Neural cell (in vitro differentiated cells): Measurements from ENCODE around the gene MRPL57. TPM values are rescaled to one million over a fixed set of nuclear protein-coding genes. Genes with fewer than 3 reads are reported as not detected.

Experiments
- H2AFZ ChIP-seq: fragments of 200-600, 300-800 bp; sonication (generic), shearing (Covaris generic); 2 replicates; pipeline ENCODE4 v1.6.0; 2014; ENCODE audit warnings: low read depth, mild to moderate bottlenecking, antibody characterized with exemption, low read length, moderate library complexity
- H3F3A ChIP-seq: fragments of 200-600 bp; shearing (Covaris generic); 2 replicates; pipeline ENCODE4 v1.6.1; 2016; ENCODE audit warnings: mild to moderate bottlenecking, moderate library complexity, mixed read lengths, antibody characterized with exemption, low read length; ENCODE audit not compliant: insufficient read depth, poor library complexity, severe bottlenecking
- H3K27ac ChIP-seq: fragments of 200-600, 300-800 bp; sonication (generic), shearing (Covaris generic); 2 replicates; pipeline ENCODE4 v1.5.1; 2014; ENCODE audit warnings: mild to moderate bottlenecking, low read length, moderate library complexity
- H3K27me3 ChIP-seq: fragments of 300-800, 200-600 bp; sonication (generic), shearing (Covaris generic); 2 replicates; pipeline ENCODE4 v1.6.0; 2014; ENCODE audit warnings: mild to moderate bottlenecking, low read depth, low read length, moderate library complexity; ENCODE audit not compliant: insufficient read depth
- H3K36me3 ChIP-seq: fragments of 300-800, 200-600 bp; sonication (generic), shearing (Covaris generic); 2 replicates; pipeline ENCODE4 v1.5.1; 2014; ENCODE audit warnings: mild to moderate bottlenecking, antibody characterized with exemption, low read length, moderate library complexity; ENCODE audit not compliant: insufficient read depth
- H3K4me2 ChIP-seq: fragments of 300-800, 200-600 bp; sonication (generic), shearing (Covaris generic); 2 replicates; pipeline ENCODE4 v1.6.0; 2014; ENCODE audit warnings: mild to moderate bottlenecking, low read length
- H3K4me3 ChIP-seq: fragments of 300-800, 200-600 bp; sonication (generic), shearing (Covaris generic); 2 replicates; pipeline ENCODE4 v1.5.1; 2014; ENCODE audit warnings: mild to moderate bottlenecking, low read length, moderate library complexity
- H3K79me2 ChIP-seq: fragments of 200-600 bp; shearing (Covaris generic); replicated peaks from 2 replicates; pipeline ENCODE4 v1.6.0; 2014; ENCODE audit warnings: mild to moderate bottlenecking, low read length, moderate library complexity; ENCODE audit not compliant: insufficient read depth
- H3K9ac ChIP-seq: fragments of 300-800, 200-600 bp; sonication (generic), shearing (Covaris generic); 2 replicates; pipeline ENCODE4 v1.6.1; 2016; ENCODE audit warnings: mild to moderate bottlenecking, low read length, mixed read lengths
- H3K9me2 ChIP-seq: fragments of 200-600 bp; shearing (Covaris generic); 2 replicates; pipeline ENCODE4 v1.6.1; 2016; ENCODE audit warnings: mild to moderate bottlenecking, low read length, mixed read lengths; ENCODE audit not compliant: insufficient read depth
- H3K9me3 ChIP-seq: fragments of 200-600, 300-800 bp; sonication (generic), shearing (Covaris generic); 2 replicates; pipeline ENCODE4 v1.6.1; 2016; ENCODE audit warnings: mild to moderate bottlenecking, mixed run types, low read length, moderate library complexity, mixed read lengths
- H4K20me1 ChIP-seq: fragments of 200-600 bp; shearing (Covaris generic); 2 replicates; pipeline ENCODE4 v1.6.1; 2016; ENCODE audit warnings: mild to moderate bottlenecking, mixed run types; ENCODE audit not compliant: insufficient read depth
- EP300 ChIP-seq: fragments of 450-650 bp; conservative IDR thresholded peaks from 2 replicates; pipeline ENCODE4 v1.6.1; 2014; ENCODE audit warnings: antibody characterized with exemption, mild to moderate bottlenecking, moderate library complexity; ENCODE audit not compliant: poor library complexity, severe bottlenecking
- EZH2 ChIP-seq: fragments of 200-600, 300-800 bp; shearing (Covaris generic), sonication (generic); IDR thresholded peaks from 2 replicates; pipeline ENCODE4 v1.6.1; 2014; ENCODE audit warnings: antibody characterized with exemption, low read length, borderline replicate concordance, mild to moderate bottlenecking; ENCODE audit not compliant: insufficient read depth, poor library complexity, severe bottlenecking
- MXI1 ChIP-seq: fragments of 450-650 bp; conservative IDR thresholded peaks from 2 replicates; pipeline ENCODE4 v1.6.1; 2014; ENCODE audit warnings: antibody characterized with exemption, mild to moderate bottlenecking; ENCODE audit not compliant: poor library complexity, severe bottlenecking
- POLR2AphosphoS5 ChIP-seq: IDR thresholded peaks from 2 replicates; pipeline ENCODE4 v1.6.1; 2012
- RAD21 ChIP-seq: fragments of 450-650 bp; conservative IDR thresholded peaks from 2 replicates; pipeline ENCODE4 v1.6.1; 2014; ENCODE audit warnings: antibody characterized with exemption, mild to moderate bottlenecking, moderate library complexity
- REST ChIP-seq: IDR thresholded peaks from 2 replicates; pipeline ENCODE4 v1.6.1; 2012; ENCODE audit warnings: borderline replicate concordance
- SMC3 ChIP-seq: fragments of 450-650 bp; conservative IDR thresholded peaks from 2 replicates; pipeline ENCODE4 v1.6.1; 2014; ENCODE audit warnings: antibody characterized with exemption, mild to moderate bottlenecking, moderate library complexity; ENCODE audit not compliant: poor library complexity
- TAF1 ChIP-seq: IDR thresholded peaks from 2 replicates; pipeline ENCODE4 v1.6.1; 2012; ENCODE audit warnings: low read depth
- polyA plus RNA-seq: library from polyadenylated mRNA; depleted of rRNA; stranded (reverse); fragments of >200 nt; gene quantifications from 2 replicates; pipeline ENCODE4 v1.2.3, GENCODE V29; 2014
- TF ChIP-seq, protein P1 (sequence below): fragments of 450-650 bp; IDR thresholded peaks from 2 replicates; pipeline ENCODE4 v1.5.1; 2014; ENCODE audit warnings: antibody characterized with exemption, mild to moderate bottlenecking, moderate library complexity; ENCODE audit not compliant: poor library complexity, severe bottlenecking

Gene MRPL57
- polyA plus RNA-seq, 1 donor from 2014 or later, result 38.7 TPM

- Histone ChIP-seq H3K79me2 (no peaks in the 10 kb centered on the region), H3K9ac (no peak overlapping the region), H4K20me1 (no peaks in the 10 kb centered on the region), H2AFZ (no peak overlapping the region), H3K4me3 (no peak overlapping the region), H3K27me3 (no peaks in the 10 kb centered on the region), H3K4me2 (no peak overlapping the region), H3F3A (no peaks in the 10 kb centered on the region), H3K9me2 (no peaks in the 10 kb centered on the region), H3K27ac (no peak overlapping the region), H3K9me3 (no peaks in the 10 kb centered on the region), H3K36me3 (no peaks in the 10 kb centered on the region)
- TF ChIP-seq POLR2AphosphoS5 (no peak), EP300 (no peak), RAD21 (no peak), SMC3 (no peak)
- TF ChIP-seq, protein P1, sequence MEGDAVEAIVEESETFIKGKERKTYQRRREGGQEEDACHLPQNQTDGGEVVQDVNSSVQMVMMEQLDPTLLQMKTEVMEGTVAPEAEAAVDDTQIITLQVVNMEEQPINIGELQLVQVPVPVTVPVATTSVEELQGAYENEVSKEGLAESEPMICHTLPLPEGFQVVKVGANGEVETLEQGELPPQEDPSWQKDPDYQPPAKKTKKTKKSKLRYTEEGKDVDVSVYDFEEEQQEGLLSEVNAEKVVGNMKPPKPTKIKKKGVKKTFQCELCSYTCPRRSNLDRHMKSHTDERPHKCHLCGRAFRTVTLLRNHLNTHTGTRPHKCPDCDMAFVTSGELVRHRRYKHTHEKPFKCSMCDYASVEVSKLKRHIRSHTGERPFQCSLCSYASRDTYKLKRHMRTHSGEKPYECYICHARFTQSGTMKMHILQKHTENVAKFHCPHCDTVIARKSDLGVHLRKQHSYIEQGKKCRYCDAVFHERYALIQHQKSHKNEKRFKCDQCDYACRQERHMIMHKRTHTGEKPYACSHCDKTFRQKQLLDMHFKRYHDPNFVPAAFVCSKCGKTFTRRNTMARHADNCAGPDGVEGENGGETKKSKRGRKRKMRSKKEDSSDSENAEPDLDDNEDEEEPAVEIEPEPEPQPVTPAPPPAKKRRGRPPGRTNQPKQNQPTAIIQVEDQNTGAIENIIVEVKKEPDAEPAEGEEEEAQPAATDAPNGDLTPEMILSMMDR, result no peak
Measured at GRCh38 chr13:21216332-21216731, 39.9 kb downstream of the MRPL57 start.

DNA sequence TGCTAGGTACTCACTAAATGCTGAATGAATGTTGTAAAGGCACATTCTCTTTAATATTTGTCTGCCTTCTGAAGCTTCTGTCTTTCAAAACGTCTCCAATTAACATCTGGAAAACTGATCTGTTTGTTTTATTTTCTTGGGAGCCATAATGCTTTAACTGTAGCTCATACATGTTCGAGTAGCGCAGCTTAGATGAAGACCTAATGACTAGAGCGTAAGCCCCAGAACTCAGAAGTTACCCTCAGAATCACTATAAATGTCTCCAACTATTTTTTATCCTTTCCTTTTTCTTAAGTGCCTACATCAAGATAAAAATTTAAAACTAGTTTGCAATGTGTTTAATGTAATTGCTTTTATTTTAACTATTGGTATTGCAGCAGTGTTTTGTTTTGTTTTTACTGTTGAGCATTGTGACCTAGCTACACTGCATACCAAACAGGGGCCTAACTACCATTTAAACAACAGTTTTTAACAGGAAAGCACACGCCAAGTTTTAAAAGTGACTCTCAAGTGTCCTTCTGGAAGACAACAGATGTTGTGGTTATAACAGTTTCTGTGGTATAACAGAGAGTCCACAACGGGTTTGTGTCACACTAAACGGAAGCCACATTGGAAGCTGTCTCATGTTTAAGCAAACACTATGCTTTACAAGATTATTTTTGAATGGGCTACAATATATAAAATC, 42.0 kb downstream of the MRPL57 start:
- H3K4me3 ChIP-seq, result no peak overlapping the region
- H3K27me3 ChIP-seq, result no peaks in the 10 kb centered on the region
- H3K4me2 ChIP-seq, result no peak overlapping the region
- no peaks in the 10 kb centered on the region for H3K9me3 ChIP-seq
- no peak for TF ChIP-seq REST
- no peak for TF ChIP-seq SMC3
- TF ChIP-seq, protein P1, result no peak
- no peak for TF ChIP-seq MXI1
- TF ChIP-seq POLR2AphosphoS5, result no peak
- no peak for TF ChIP-seq EZH2
- no peak for TF ChIP-seq TAF1
- no peak for TF ChIP-seq EP300
- no peak for TF ChIP-seq RAD21
- H4K20me1 ChIP-seq, result no peaks in the 10 kb centered on the region
- no peaks in the 10 kb centered on the region for H3K36me3 ChIP-seq
- no peaks in the 10 kb centered on the region for H3F3A ChIP-seq
- no peaks in the 10 kb centered on the region for H3K9me2 ChIP-seq
- H2AFZ ChIP-seq, result no peak overlapping the region
- H3K79me2 ChIP-seq, result no peaks in the 10 kb centered on the region
- H3K9ac ChIP-seq, result no peak overlapping the region
- no peak overlapping the region for H3K27ac ChIP-seq
